Measurements from ENCODE around the gene PCDHA10.
"Not testable (repeated sequence)": the region's sequence is repeated elsewhere in the genome, so short reads cannot be mapped to it uniquely, and the experiment has no call there.

PCDHA10 gene

DNA sequence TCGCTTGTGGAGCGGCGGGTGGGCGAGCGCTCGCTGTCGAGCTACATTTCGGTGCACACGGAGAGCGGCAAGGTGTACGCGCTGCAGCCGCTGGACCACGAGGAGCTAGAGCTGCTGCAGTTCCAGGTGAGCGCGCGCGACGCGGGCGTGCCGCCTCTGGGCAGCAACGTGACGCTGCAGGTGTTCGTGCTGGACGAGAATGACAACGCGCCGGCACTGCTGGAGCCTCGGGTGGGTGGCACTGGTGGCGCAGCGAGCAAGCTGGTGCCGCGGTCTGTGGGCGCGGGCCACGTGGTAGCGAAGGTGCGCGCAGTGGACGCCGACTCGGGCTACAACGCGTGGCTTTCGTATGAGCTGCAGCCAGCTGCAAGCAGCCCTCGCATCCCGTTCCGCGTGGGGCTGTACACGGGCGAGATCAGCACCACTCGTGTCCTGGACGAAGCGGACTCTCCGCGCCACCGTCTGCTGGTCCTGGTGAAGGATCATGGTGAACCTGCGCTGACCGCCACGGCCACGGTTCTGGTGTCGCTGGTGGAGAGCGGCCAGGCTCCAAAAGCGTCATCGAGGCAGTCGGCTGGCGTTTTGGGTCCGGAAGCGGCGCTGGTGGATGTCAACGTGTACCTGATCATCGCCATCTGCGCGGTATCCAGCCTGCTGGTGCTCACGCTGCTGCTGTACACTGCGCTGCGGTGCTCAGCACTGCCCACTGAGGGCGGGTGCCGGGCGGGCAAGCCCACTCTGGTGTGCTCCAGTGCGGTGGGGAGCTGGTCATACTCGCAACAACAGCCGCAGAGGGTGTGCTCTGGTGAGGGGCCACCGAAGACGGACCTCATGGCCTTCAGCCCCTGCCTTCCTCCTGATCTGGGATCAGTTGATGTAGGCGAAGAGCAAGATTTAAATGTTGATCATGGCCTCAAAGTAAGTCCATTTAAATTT lies 12.6 kb upstream of the PCDHA10 start:
- DNase-seq = no peak

DNA sequence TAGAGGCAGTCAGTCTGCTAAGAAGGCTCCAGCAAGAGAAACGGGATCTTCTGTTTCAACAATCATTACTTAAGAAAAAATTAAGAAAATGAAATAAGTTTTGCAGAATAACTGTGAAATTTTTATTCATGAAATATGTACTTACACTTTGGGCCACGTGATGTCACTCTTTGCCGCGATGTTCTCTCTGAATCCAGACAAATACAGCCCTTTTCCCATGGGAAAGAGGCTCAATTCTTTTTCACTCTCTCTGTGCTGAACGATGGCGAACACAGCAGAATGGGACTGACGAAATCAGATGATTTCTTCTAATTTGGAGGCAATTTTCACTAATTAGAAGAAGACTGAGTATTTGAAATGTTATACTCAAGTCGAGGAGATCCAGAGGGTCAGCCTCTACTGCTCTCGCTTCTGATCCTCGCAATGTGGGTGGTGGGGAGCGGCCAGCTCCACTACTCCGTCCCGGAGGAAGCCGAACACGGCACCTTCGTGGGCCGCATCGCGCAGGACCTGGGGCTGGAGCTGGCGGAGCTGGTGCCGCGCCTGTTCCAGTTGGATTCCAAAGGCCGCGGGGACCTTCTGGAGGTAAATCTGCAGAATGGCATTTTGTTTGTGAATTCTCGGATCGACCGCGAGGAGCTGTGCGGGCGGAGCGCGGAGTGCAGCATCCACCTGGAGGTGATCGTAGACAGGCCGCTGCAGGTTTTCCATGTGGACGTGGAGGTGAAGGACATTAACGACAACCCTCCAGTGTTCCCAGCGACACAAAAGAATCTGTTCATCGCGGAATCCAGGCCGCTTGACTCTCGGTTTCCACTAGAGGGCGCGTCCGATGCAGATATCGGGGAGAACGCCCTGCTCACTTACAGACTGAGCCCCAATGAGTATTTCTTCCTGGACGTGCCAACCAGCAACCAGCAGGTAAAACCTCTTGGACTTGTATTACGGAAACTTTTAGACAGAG lies 7.3 kb upstream of the PCDHA10 start, which contains the start of gene PCDHA9:
TSS of gene PCDHA9 (plus strand) at position 244 of the 964 bp plus-strand sequence. CDS start at position 358, 114 bp downstream.
- not testable (repeated sequence) for DNase-seq

- not testable (repeated sequence) for DNase-seq
Observed at GRCh38 chr5:140849831-140850634, 5.7 kb upstream of the PCDHA10 start.

DNA sequence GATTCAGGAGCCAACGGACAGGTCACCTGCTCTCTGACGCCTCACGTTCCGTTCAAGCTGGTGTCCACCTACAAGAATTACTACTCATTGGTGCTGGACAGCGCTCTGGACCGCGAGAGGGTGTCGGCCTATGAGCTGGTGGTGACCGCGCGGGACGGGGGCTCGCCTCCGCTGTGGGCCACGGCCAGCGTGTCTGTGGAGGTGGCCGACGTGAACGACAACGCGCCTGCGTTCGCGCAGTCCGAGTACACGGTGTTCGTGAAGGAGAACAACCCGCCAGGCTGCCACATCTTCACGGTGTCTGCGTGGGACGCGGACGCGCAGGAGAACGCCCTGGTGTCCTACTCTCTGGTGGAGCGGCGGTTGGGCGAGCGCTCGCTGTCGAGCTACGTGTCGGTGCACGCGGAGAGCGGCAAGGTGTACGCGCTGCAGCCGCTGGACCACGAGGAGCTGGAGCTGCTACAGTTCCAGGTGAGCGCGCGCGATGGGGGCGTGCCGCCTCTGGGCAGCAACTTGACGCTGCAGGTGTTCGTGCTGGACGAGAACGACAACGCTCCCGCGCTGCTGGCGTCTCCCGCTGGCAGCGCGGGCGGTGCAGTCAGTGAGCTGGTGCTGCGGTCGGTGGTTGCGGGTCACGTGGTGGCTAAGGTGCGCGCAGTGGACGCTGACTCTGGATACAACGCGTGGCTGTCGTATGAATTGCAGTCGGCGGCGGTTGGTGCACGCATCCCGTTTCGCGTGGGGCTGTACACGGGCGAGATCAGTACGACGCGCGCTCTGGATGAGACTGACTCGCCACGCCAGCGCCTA lies 1.7 kb downstream of the PCDHA10 start:
- no peak for DNase-seq

GRCh38 chr5:140857987-140858240 lies 2.2 kb downstream of the PCDHA10 start:
- no peak for DNase-seq

- DNase-seq = no peak
Observed at GRCh38 chr5:140862441-140863295, 7.0 kb downstream of the PCDHA10 start.

DNA sequence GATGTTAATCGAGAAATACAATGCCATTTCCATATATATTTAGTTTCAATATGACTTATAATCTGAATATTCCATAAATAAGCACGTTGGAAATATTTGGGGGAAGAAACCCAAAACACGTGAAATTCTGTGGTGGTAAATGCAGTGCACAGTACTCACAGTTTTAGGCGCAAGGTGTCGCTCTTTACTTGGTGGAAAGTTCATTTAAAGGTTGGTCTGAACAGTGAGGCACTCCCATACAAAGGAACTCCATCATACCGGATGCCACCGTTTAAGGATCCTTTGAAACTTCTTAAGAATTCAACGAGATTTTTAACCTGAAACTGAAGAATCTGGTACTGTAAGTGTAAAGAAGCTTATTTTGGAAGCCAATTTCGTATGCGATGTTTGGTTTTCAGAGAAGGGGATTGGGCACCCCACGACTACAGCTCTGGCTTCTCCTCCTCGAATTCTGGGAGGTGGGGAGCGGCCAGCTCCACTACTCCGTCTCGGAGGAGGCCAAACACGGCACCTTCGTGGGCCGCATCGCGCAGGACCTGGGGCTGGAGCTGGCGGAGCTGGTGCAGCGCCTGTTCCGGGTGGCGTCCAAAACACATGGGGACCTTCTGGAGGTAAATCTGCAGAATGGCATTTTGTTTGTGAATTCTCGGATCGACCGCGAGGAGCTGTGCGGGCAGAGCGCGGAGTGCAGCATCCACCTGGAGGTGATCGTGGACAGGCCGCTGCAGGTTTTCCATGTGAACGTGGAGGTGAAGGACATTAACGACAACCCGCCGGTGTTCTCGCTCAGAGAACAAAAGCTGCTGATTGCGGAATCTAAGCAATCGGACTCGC lies 13.2 kb downstream of the PCDHA10 start, which contains the start of gene PCDHA11:
TSS of gene PCDHA11 (plus strand) at position 237 of the 834 bp plus-strand sequence. CDS start at position 384, 147 bp downstream.
- DNase-seq = no peak

DNA sequence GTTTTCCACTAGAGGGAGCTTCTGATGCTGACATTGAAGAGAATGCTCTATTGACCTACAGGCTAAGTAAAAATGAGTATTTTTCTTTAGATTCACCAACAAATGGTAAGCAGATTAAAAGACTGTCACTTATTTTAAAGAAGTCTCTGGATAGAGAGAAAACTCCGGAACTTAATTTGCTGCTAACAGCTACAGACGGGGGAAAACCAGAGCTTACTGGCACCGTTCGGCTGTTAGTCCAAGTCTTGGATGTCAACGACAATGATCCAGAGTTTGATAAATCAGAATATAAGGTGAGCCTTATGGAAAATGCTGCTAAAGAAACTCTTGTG lies 13.8 kb downstream of the PCDHA10 start:
- no peak for DNase-seq

DNA sequence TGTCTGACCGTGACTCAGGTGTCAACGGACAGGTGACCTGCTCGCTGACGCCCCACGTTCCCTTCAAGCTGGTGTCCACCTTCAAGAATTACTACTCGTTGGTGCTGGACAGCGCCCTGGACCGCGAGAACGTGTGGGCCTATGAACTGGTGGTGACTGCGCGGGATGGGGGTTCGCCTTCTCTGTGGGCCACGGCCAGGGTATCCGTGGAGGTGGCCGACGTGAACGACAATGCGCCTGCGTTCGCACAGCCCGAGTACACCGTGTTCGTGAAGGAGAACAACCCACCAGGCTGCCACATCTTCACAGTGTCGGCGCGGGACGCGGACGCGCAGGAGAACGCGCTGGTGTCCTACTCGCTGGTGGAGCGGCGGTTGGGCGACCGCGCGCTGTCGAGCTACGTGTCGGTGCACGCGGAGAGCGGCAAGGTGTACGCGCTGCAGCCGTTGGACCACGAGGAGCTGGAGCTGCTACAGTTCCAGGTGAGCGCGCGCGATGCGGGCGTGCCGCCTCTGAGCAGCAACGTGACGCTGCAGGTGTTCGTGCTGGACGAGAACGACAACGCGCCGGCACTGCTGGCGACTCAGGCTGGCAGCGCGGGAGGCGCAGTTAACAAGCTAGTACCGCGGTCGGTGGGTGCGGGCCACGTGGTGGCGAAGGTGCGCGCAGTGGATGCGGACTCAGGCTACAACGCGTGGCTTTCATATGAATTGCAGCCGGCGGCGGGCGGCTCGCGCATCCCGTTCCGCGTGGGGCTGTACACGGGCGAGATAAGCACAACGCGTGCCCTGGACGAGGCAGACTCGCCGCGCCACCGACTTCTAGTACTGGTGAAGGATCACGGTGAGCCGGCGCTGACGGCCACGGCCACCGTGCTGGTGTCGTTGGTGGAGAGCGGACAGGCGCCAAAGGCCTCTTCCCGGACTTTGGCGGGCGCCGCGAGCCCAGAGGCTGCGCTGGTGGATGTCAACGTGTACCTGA lies 14.8 kb downstream of the PCDHA10 start:
- DNase-seq = no peak

- no peak for DNase-seq
Observed at GRCh38 chr5:140875085-140876065, 19.7 kb downstream of the PCDHA10 start, which contains the start of gene PCDHA12. TSS of gene PCDHA12 (plus strand) at chr5:140875308. CDS start at chr5:140875473, 165 bp downstream.

- DNase-seq = not testable (repeated sequence)
Observed at GRCh38 chr5:140876541-140877261, 21.0 kb downstream of the PCDHA10 start.

- DNase-seq = no peak
Observed at GRCh38 chr5:140877262-140877581, 21.5 kb downstream of the PCDHA10 start.

- DNase-seq = no peak
Observed at GRCh38 chr5:140881889-140882590, 26.3 kb downstream of the PCDHA10 start, which contains the start of gene PCDHA13. TSS of gene PCDHA13 (plus strand) at chr5:140882124. CDS start at chr5:140882269, 145 bp downstream.

DNA sequence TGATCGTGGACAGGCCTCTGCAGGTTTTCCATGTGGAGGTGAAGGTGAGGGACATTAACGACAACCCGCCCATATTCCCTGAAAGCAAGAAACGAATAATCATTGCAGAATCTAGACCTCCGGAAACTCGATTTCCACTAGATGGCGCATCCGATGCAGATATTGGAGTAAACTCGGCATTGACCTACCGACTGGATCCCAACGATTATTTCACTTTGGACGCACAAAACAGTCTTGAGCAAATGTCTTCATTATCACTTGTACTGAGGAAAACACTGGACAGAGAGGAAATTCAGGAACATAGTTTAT lies 26.8 kb downstream of the PCDHA10 start:
- no peak for DNase-seq

- no peak for DNase-seq
Observed at GRCh38 chr5:140883373-140883772, 27.7 kb downstream of the PCDHA10 start.

Measured in HCEC 1CT (cell line).